GM12872 (cell line): ENCODE data around the gene RTKN2.

Experiments used
- TF ChIP-seq, protein P1 (sequence below): IDR thresholded peaks from 3 replicates; pipeline ENCODE4 v1.5.1; 2011; ENCODE audit warnings: low read depth, mild to moderate bottlenecking, low read length, moderate library complexity; ENCODE audit not compliant: insufficient read depth

RTKN2 gene

GRCh38 chr10:62188021-62188616 lies 80.5 kb downstream of the RTKN2 start:
- TF ChIP-seq, protein P1, sequence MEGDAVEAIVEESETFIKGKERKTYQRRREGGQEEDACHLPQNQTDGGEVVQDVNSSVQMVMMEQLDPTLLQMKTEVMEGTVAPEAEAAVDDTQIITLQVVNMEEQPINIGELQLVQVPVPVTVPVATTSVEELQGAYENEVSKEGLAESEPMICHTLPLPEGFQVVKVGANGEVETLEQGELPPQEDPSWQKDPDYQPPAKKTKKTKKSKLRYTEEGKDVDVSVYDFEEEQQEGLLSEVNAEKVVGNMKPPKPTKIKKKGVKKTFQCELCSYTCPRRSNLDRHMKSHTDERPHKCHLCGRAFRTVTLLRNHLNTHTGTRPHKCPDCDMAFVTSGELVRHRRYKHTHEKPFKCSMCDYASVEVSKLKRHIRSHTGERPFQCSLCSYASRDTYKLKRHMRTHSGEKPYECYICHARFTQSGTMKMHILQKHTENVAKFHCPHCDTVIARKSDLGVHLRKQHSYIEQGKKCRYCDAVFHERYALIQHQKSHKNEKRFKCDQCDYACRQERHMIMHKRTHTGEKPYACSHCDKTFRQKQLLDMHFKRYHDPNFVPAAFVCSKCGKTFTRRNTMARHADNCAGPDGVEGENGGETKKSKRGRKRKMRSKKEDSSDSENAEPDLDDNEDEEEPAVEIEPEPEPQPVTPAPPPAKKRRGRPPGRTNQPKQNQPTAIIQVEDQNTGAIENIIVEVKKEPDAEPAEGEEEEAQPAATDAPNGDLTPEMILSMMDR, result no peak

DNA sequence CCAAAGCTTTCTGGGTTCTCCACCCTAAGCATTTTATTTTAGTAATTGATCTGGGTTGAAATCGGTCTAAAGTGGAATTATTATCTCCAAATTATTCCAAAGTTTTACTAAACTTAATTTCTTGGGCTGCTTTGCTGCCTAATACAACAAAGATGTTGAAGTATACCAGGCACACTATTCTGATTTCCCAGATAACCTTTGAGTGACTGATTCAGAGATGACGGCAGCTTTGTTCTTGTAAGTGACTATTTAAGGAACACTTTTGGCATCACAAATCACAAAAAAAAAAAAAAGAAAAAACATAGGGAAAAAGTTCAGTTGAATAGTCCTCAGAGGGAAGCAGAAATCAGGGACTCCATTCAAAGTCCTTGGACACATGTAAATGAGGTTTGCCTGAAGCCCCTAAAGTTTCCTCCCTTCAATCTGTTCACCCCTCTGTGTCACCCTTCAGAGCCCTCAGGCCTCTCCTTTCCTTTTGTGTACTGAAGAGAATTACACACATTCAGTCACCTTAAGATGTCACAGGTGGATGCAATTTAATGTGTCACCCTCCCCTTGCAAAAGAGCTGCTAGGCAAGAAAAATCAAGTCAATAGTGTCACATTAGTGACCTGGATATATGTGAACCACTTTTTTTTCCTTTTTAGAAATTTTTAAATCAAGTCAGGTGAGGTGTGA lies 81.5 kb downstream of the RTKN2 start:
- TF ChIP-seq, protein P1, result no peak

GRCh38 chr10:62185919-62186692 lies 82.5 kb downstream of the RTKN2 start:
- TF ChIP-seq, protein P1, result no peak

GRCh38 chr10:62183857-62184795 lies 84.5 kb downstream of the RTKN2 start:
- TF ChIP-seq, protein P1, result no peak

- TF ChIP-seq, protein P1, result no peak
Observed at GRCh38 chr10:62183442-62183841, 85.2 kb downstream of the RTKN2 start.

- TF ChIP-seq, protein P1, result no peak
Observed at GRCh38 chr10:62182595-62182994, 86.0 kb downstream of the RTKN2 start.
